HuH-7 (cell line): ENCODE measurements around the gene KLHL33.
A peak's percentile ranks its signal among the peaks of the same experiment; 100 is the strongest.

Experiments
- DNase-seq: peaks from one replicate; pipeline ENCODE4 v3.0.0; 2011; ENCODE audit warnings: low spot score

Gene KLHL33

DNA sequence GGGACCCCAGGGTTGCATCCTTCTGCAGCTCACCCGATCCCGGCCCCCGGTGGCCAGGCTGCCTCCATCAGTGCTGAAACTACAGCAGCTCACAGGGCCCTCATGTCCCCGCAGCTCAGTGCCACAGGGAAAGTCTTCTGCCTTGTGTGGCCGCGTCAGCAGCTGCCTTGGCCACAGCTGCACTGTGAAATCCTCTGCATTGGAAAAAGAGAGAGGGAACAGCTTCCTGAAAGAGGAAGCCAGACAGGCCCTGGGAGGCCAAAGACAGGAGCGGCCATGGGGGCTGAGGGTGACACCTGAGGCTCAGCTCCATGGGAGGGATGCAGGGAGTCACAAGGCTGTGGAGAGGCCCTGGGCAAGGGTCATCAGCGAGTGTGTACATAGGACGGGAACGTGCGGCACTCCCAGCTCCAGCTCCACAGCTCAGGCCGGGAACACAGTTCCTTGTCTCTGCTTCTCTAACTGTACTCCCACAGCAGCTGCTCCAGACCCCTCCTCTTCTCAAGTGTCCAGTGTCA lies 59.8 kb downstream of the KLHL33 start:
- DNase-seq = peak; percentile 86
